Esophagus squamous epithelium (tissue), 5 donors: Measurements from ENCODE around the gene GNG13. TPM values are rescaled to one million over a fixed set of nuclear protein-coding genes. Genes with fewer than 3 reads are reported as not detected.
"Not testable (repeated sequence)": the region's sequence is repeated elsewhere in the genome, so short reads cannot be mapped to it uniquely, and the experiment has no call there.

Experiments used
- DNase-seq: peaks from one replicate; lab custom pipeline; 2025; lab: John Stamatoyannopoulos, UW
- H3K27ac ChIP-seq, 4 donors: fragments of 200-600 bp; sonication (generic); one replicate each; pipeline ENCODE4 v1.5.1; 2016 to 2019; ENCODE audit warnings: mild to moderate bottlenecking in 1 of 4
- H3K27me3 ChIP-seq, 4 donors: fragments of 200-600 bp; sonication (generic); 1 replicate in 3 of 4; 2 replicates in 1 of 4; pipeline versions ENCODE4 v1.5.1 to v1.6.0; 2017 to 2021; ENCODE audit warnings: antibody characterized with exemption in 1 of 4
- H3K36me3 ChIP-seq, 3 donors: fragments of 200-600 bp; sonication (generic); one replicate each; pipeline ENCODE4 v1.5.1; 2016 to 2019
- H3K4me1 ChIP-seq, 3 donors: fragments of 200-600 bp; sonication (generic); one replicate each; pipeline ENCODE4 v1.5.1; 2017 to 2019
- H3K4me3 ChIP-seq, 4 donors: fragments of 200-600 bp; sonication (generic); 1 replicate in 3 of 4; 2 replicates in 1 of 4; pipeline ENCODE4 v1.5.1; 2016 to 2019; ENCODE audit warnings: mild to moderate bottlenecking in 2 of 4, moderate library complexity in 1 of 4
- H3K9me3 ChIP-seq, 3 donors: fragments of 200-600 bp; sonication (generic); one replicate each; pipeline ENCODE4 v1.5.1; 2016 to 2019
- CTCF ChIP-seq, 6 experiments: fragments of 450-650 bp in 4 of 6; fragments of 200-600 bp in 2 of 6; sonication (generic) in 2 of 6; IDR thresholded peaks; one replicate each; pipeline ENCODE4 v1.5.1; 2016 to 2019; ENCODE audit warnings: antibody characterized with exemption in 6 of 6, mild to moderate bottlenecking in 4 of 6, moderate library complexity in 4 of 6
- POLR2A ChIP-seq, 4 donors: fragments of 450-650 bp; IDR thresholded peaks; one replicate each; pipeline ENCODE4 v1.6.1; 2017; ENCODE audit warnings: antibody characterized with exemption in 4 of 4, mild to moderate bottlenecking in 4 of 4, moderate library complexity in 3 of 4
- WGBS, 2 donors: methylation state at CpG; one replicate each; pipeline ENCODE4 v1.1.5; 2018; 5-methylcytosine and 5-hydroxymethylcytosine counted together
- intact Hi-C: fragments of 100-400 bp; cut with DNase I; formaldehyde crosslinking; loops from one replicate; pipeline ENCODE4 v1.15.0; 2022
- total RNA-seq, 4 donors: library from RNA; depleted of rRNA; stranded (reverse); fragments of >200 nt; gene quantifications; one replicate each; pipeline ENCODE4 v1.1.0, GENCODE V29; 2016
- donor health status: DM: yes; HTN: yes; CAD: no.

The GNG13 gene
- total RNA-seq, 4 donors from 2014 or later = not detected

- Histone ChIP-seq H3K4me1 (no peaks in the 10 kb centered on the region), H3K27ac (no peak overlapping the region), H3K27me3 (peaks cover 0 to 82% (median 2%) of the 10 kb centered on the region in 4 donors), H3K36me3 (no peaks in the 10 kb centered on the region), H3K9me3 (no peaks in the 10 kb centered on the region), H3K4me3 (no peak overlapping the region)
- DNase-seq = no peak
- WGBS, 2 donors = 80 to 89% methylated on average over 8 to 9 of the region's 9 CpGs
- intact Hi-C loops = no loop called here
- TF ChIP-seq POLR2A (IDR thresholded peaks at IDR 0.05) = no peak
- no peak for TF ChIP-seq CTCF (IDR thresholded peaks at IDR 0.05)
These were observed 23.7 kb downstream of the GNG13 start for GRCh38 chr16:776824-777223.

GRCh38 chr16:776298-776697 lies 24.2 kb downstream of the GNG13 start:
- peaks cover 0 to 76% (median 2%) of the 10 kb centered on the region in 4 donors for H3K27me3 ChIP-seq
- H3K36me3 ChIP-seq, intact Hi-C loops, H3K9me3 ChIP-seq, DNase-seq, H3K27ac ChIP-seq, H3K4me3 ChIP-seq, H3K4me1 ChIP-seq: not testable (repeated sequence)
- WGBS, 2 donors = 89 to 90% methylated on average over 8 to 9 of the region's 10 CpGs

GRCh38 chr16:775236-775796 lies 25.2 kb downstream of the GNG13 start:
- no peak for DNase-seq
- H3K27ac ChIP-seq = no peak overlapping the region
- H3K9me3 ChIP-seq = no peaks in the 10 kb centered on the region
- no peak for TF ChIP-seq CTCF (IDR thresholded peaks at IDR 0.05)
- TF ChIP-seq POLR2A (IDR thresholded peaks at IDR 0.05) = no peak
- intact Hi-C loops = no loop called here
- WGBS, 2 donors = 57% methylated on average over 6 of the region's 36 CpGs; no CpG with 5 or more reads in 1 of the 2 donors
- no peaks in the 10 kb centered on the region for H3K4me1 ChIP-seq
- no peak overlapping the region for H3K4me3 ChIP-seq
- H3K36me3 ChIP-seq = no peaks in the 10 kb centered on the region
- H3K27me3 ChIP-seq = peaks cover 0 to 70% (median 1%) of the 10 kb centered on the region in 4 donors

GRCh38 chr16:774086-775001 lies 26.2 kb downstream of the GNG13 start:
- H3K27me3 ChIP-seq = peaks cover 0 to 70% (median 0%) of the 10 kb centered on the region in 4 donors

GRCh38 chr16:772959-773358 lies 27.6 kb downstream of the GNG13 start:
- peaks cover 0 to 68% (median 0%) of the 10 kb centered on the region in 4 donors for H3K27me3 ChIP-seq
- no peak for DNase-seq
- H3K4me3 ChIP-seq = no peak overlapping the region
- H3K27ac ChIP-seq = no peak overlapping the region
- H3K4me1 ChIP-seq = peaks cover 0 to 8% (median 0%) of the 10 kb centered on the region in 3 donors
- H3K36me3 ChIP-seq = no peaks in the 10 kb centered on the region
- H3K9me3 ChIP-seq = no peaks in the 10 kb centered on the region
- intact Hi-C loops = no loop called here
- WGBS, 2 donors = 60 to 87% methylated on average over 5 to 6 of the region's 18 CpGs
- TF ChIP-seq POLR2A (IDR thresholded peaks at IDR 0.05) (no peak), CTCF (IDR thresholded peaks at IDR 0.05) (no peak)

More at GRCh38 chr16:774086-775001, 26.2 kb downstream of the GNG13 start:
- TF ChIP-seq CTCF (IDR thresholded peaks at IDR 0.05) (no peak), POLR2A (IDR thresholded peaks at IDR 0.05) (no peak)
- intact Hi-C loops = no loop called here
- no peaks in the 10 kb centered on the region for H3K36me3 ChIP-seq
- no peak overlapping the region for H3K4me3 ChIP-seq
- no peak for DNase-seq
- H3K4me1 ChIP-seq = no peaks in the 10 kb centered on the region
- no peak overlapping the region for H3K27ac ChIP-seq
- no peaks in the 10 kb centered on the region for H3K9me3 ChIP-seq
- 47 to 70% methylated on average over 3 to 4 of the region's 46 CpGs for WGBS, 2 donors
